Retinal pigment epithelial cell (primary cell): ENCODE results near the gene HSDL1.
"Not testable (repeated sequence)": the region's sequence is repeated elsewhere in the genome, so short reads cannot be mapped to it uniquely, and the experiment has no call there.

Experiments used
- DNase-seq: peaks from one replicate; pipeline ENCODE4 v3.0.0-alpha.2; 2010; ENCODE audit warnings: low read depth
- H3K4me3 ChIP-seq: 2 replicates; pipeline ENCODE4 v1.5.1; 2011; ENCODE audit warnings: mild to moderate bottlenecking, low read length, control low read depth, moderate library complexity
- TF ChIP-seq, protein P1 (sequence below): conservative IDR thresholded peaks from 2 replicates; pipeline ENCODE4 v1.5.1; 2011; ENCODE audit warnings: low read depth, low read length, control low read depth, inconsistent platforms

HSDL1 gene

DNA sequence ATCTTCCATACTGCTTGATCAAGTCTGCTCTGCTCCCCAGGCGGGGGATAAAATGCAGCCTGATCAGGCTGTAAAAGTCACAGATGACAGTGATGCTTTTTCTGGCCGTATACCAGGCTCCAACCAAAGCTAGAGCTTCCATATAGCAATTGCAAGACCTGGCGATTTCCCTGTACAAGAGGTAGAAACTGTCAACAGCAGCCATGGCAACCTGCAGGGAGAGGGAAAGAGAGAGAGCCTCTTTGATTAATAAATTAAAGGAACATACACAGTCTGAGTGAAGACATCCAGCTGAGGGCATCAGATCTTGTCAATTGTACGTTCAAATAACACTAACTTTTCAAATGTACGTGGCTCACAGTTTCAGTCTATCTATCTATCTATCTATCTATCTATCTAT is 13.9 kb downstream of the HSDL1 start:
- TF ChIP-seq, protein P1, sequence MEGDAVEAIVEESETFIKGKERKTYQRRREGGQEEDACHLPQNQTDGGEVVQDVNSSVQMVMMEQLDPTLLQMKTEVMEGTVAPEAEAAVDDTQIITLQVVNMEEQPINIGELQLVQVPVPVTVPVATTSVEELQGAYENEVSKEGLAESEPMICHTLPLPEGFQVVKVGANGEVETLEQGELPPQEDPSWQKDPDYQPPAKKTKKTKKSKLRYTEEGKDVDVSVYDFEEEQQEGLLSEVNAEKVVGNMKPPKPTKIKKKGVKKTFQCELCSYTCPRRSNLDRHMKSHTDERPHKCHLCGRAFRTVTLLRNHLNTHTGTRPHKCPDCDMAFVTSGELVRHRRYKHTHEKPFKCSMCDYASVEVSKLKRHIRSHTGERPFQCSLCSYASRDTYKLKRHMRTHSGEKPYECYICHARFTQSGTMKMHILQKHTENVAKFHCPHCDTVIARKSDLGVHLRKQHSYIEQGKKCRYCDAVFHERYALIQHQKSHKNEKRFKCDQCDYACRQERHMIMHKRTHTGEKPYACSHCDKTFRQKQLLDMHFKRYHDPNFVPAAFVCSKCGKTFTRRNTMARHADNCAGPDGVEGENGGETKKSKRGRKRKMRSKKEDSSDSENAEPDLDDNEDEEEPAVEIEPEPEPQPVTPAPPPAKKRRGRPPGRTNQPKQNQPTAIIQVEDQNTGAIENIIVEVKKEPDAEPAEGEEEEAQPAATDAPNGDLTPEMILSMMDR: no peak
- H3K4me3 ChIP-seq: no peak overlapping the region
- DNase-seq: no peak

DNA sequence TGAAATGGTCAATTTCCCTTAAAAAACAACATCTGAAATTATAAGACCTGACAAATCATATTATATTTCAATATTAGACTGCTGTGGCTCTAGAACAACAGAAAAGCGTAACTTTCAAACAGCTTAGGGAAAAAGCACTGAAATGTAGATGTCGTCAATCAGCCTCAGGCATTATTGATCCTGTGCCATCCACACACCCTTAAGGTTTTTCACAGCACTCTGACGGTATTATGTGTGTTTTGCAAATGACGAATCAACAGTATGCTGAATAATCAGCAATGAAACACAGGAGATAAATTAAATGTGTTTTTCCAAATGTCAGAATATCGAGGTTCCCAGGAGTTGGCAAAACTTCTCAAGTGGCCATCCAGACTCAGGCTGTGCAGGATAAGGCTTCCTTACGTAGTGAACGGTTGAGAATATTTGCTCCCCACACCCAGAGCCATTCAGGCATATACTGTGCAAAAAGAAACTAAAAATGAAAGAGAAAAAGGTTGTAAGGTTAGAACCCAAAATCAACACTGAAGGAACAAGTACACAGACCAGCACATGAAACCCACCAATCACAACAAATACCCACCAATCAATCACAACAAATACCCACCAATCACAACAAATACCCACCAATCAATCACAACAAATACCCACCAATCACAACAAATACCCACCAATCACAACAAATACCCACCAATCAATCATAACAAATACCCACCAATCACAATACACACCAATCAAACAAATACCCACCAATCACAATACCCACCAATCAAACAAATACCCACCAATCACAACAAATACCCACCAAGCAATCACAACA is 20.5 kb downstream of the HSDL1 start:
- TF ChIP-seq, protein P1: no peak
- DNase-seq: no peak
- no peak overlapping the region for H3K4me3 ChIP-seq

DNA sequence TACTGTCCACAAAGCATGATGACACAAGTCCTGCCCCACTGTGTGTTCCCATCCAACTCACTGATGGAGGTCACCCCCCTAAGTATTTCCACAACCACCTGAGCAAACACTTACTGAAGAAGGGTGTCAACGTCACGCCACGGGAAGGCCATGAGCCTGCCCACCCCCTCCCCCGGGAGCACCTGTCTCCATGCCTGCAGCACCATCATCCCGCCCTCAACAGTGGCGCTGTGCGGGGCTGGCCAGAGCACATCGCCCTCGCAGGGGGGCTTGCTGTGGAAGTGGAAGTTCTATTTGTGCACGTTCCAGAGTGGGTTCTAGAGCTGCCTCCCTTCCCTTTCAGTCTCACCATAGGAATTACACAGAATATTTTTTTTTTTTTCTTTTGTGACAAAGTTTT is 24.0 kb downstream of the HSDL1 start:
- TF ChIP-seq, protein P1: no peak
- H3K4me3 ChIP-seq: no peak overlapping the region
- DNase-seq: no peak

DNA sequence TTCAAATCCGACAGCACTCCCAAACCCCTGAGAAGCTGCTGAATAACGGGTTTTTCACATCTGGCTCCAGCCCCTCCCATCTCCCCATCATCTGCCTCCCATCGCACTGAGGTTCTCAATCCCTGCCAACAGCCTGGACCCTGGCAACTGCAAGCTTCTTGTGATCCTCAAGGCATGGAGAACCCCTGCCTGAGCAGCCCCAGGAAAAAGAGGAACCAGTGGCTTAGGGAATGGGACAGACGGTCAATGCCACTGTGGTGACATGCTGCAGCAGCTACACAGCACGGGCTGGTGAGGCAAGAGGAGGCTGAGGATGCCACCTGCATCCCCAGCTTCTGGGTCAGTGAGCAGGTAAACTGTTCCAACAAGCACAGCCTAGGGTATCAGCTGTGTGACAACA is 25.0 kb downstream of the HSDL1 start:
- TF ChIP-seq, protein P1: no peak
- no peak overlapping the region for H3K4me3 ChIP-seq
- DNase-seq: no peak

DNA sequence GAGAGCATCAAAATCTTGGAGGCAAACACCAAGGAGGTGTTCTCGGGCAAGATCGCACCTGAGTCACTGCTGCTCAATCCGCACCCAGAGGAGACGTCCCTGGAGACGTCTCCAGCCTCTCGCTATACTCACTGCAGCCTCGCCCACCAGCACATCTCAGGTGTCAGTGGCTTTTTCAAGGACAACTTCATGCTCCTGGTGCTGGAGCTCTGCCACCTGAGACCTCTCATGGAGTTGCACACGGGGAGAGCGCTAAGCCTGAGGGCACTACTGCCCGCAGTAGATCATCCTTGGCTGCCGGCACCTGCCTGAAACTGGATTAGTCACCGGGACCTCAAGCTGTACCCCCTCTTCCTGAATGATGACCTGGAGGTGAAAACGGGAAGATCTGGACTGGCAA is 25.6 kb downstream of the HSDL1 start:
- DNase-seq: no peak
- TF ChIP-seq, protein P1: no peak
- no peak overlapping the region for H3K4me3 ChIP-seq

DNA sequence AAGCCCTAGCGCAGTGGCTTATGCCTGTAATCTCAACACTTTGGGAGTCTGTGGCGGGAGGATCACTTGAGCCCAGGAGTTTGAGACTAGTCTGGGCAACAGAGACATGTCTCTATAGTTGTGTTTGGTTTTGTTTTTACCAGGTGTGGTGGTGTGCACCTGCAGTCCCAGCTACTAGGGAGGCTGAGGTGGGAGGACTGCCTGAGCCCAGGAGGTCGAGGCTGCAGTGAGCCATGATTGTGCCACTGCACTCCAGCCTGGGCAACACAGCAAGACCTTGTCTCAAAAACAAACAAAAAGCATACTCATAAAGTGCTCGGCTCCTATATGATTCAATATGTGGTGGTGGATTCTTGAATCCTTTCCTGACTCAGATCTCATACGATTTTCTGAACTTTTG is 26.7 kb downstream of the HSDL1 start:
- not testable (repeated sequence) for H3K4me3 ChIP-seq, DNase-seq

DNA sequence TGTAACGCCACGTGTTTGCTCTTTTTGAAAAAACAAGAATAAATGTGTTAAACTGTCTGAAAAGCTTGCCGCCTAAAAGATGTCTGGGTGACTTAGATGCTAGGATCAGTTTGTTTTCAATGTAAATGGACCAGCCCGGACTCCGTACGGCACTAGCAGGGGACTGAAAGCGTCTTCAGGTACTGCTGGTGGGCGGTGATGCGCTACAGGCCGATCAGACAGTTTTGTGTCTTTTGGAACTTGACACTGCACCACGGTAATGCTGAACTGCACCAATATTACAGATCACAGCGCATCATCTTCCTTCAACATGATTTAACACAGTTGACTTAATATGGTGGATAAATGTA is 27.5 kb downstream of the HSDL1 start:
- DNase-seq: no peak
- H3K4me3 ChIP-seq: peak overlapping the region; percentile 94
- TF ChIP-seq, protein P1: no peak
